H1 (cell line): ENCODE measurements around the gene ATP9B. TPM values are rescaled to one million over a fixed set of nuclear protein-coding genes. Genes with fewer than 3 reads are reported as not detected.

Experiments used
- CTCF ChIA-PET: fragments of 300-600 bp; sonication (Branson Sonifier 250); formaldehyde crosslinking; loops from one replicate; lab custom pipeline; 2021; ENCODE audit not compliant: partially characterized antibody; lab: Charles Lee
- POLR2A ChIA-PET: fragments of 300-600 bp; sonication (Branson Sonifier 250); formaldehyde crosslinking; loops from one replicate; lab custom pipeline; 2021; ENCODE audit warnings: inconsistent platforms; ENCODE audit not compliant: partially characterized antibody; lab: Charles Lee
- DNase-seq, 2 experiments: peaks; one replicate each; pipeline versions ENCODE4 v3.0.0 to v3.0.0-alpha.2; 2010 to 2022; ENCODE audit warnings: low spot score in 2 of 2, low read depth in 1 of 2, mixed read lengths in 1 of 2
- FAIRE-seq: peaks from 2 replicates; lab custom pipeline; 2011; peaks lifted over from hg19 to GRCh38; lab: Jason Lieb, UNC
- H2AFZ ChIP-seq: 2 replicates; pipeline ENCODE4 v1.8.1; 2012; ENCODE audit warnings: low read length, inconsistent platforms
- H2AK5ac ChIP-seq: 2 replicates; pipeline ENCODE4 v1.6.1; 2013; ENCODE audit warnings: low read depth, low read length
- H2BK120ac ChIP-seq: replicated peaks from 2 replicates; pipeline ENCODE3; 2013; ENCODE audit warnings: low read depth, low read length, inconsistent platforms
- H2BK12ac ChIP-seq: 2 replicates; pipeline ENCODE4 v1.6.1; 2013; ENCODE audit warnings: low read depth, low read length
- H2BK15ac ChIP-seq: 2 replicates; pipeline ENCODE4 v1.6.1; 2013; ENCODE audit warnings: low read length
- H2BK20ac ChIP-seq: 2 replicates; pipeline ENCODE4 v1.6.1; 2013; ENCODE audit warnings: low read length
- H2BK5ac ChIP-seq: 2 replicates; pipeline ENCODE4 v1.6.1; 2013; ENCODE audit warnings: low read depth, low read length
- H3K14ac ChIP-seq: 2 replicates; pipeline ENCODE4 v1.6.1; 2013; ENCODE audit warnings: inconsistent platforms; ENCODE audit not compliant: insufficient read length
- H3K18ac ChIP-seq: 2 replicates; pipeline ENCODE4 v1.6.1; 2013; ENCODE audit warnings: low read length; ENCODE audit errors: extremely low read depth
- H3K23ac ChIP-seq: 2 replicates; pipeline ENCODE4 v1.6.1; 2013; ENCODE audit warnings: inconsistent platforms; ENCODE audit not compliant: insufficient read length
- H3K23me2 ChIP-seq: 2 replicates; pipeline ENCODE4 v1.6.1; 2013; ENCODE audit warnings: low read depth, low read length
- H3K27ac ChIP-seq: 2 replicates; pipeline ENCODE4 v1.6.1; 2011; ENCODE audit warnings: low read depth, low read length, inconsistent platforms
- H3K27me3 ChIP-seq, 4 experiments: replicated peaks in 1 of 4; 1 replicate in 1 of 4; 2 replicates in 3 of 4; pipeline versions ENCODE4 v1.6.1 to v1.8.1; 2011 to 2013; ENCODE audit warnings: low read length in 3 of 4, mild to moderate bottlenecking in 3 of 4, inconsistent platforms in 2 of 4, mixed read lengths in 2 of 4, moderate library complexity in 1 of 4; ENCODE audit not compliant: control insufficient read depth in 3 of 4, insufficient read depth in 3 of 4; ENCODE audit errors: extremely low read depth in 1 of 4
- H3K36me3 ChIP-seq, 4 experiments: 2 replicates each; pipeline versions ENCODE4 v1.6.1 to v1.8.1; 2011 to 2013; ENCODE audit warnings: mild to moderate bottlenecking in 4 of 4, low read length in 3 of 4, moderate library complexity in 2 of 4, control low read depth in 1 of 4, inconsistent platforms in 1 of 4; ENCODE audit not compliant: insufficient read depth in 4 of 4, control insufficient read depth in 2 of 4
- H3K4ac ChIP-seq: replicated peaks from 2 replicates; pipeline ENCODE3; 2013; ENCODE audit warnings: low read length, low read depth, mixed read lengths, inconsistent platforms; ENCODE audit not compliant: insufficient read length
- H3K4me1 ChIP-seq, 4 experiments: replicated peaks in 1 of 4; 1 replicate in 1 of 4; 2 replicates in 3 of 4; pipeline versions ENCODE4 v1.6.1 to v1.8.1; 2011 to 2013; ENCODE audit warnings: low read length in 3 of 4, inconsistent platforms in 2 of 4, mixed read lengths in 1 of 4; ENCODE audit not compliant: insufficient read depth in 4 of 4, control insufficient read depth in 3 of 4
- H3K4me2 ChIP-seq, 2 experiments: 2 replicates each; pipeline versions ENCODE4 v1.6.1 to v1.8.1; 2011 to 2013; ENCODE audit warnings: low read depth in 2 of 2, low read length in 2 of 2, control low read depth in 1 of 2, inconsistent platforms in 1 of 2, mild to moderate bottlenecking in 1 of 2; ENCODE audit not compliant: insufficient read depth in 1 of 2
- H3K4me3 ChIP-seq, 4 experiments: fragments of 200-600, 300-600 bp in 1 of 4; sonication (generic), shearing (Covaris generic), sonication (Bioruptor Twin) in 1 of 4; 2 replicates each; pipeline versions ENCODE4 v1.5.1 to v1.8.1; 2011 to 2016; ENCODE audit warnings: low read length in 4 of 4, low read depth in 3 of 4, control low read depth in 2 of 4, inconsistent platforms in 2 of 4, mild to moderate bottlenecking in 2 of 4, mixed read lengths in 1 of 4, moderate library complexity in 1 of 4; ENCODE audit not compliant: insufficient read depth in 2 of 4; ENCODE audit errors: extremely low read depth in 1 of 4
- H3K56ac ChIP-seq: replicated peaks from 2 replicates; pipeline ENCODE3; 2013; ENCODE audit warnings: low read depth, mild to moderate bottlenecking, mixed read lengths, low read length, inconsistent platforms; ENCODE audit not compliant: insufficient read length
- H3K79me1 ChIP-seq: 2 replicates; pipeline ENCODE4 v1.6.1; 2013; ENCODE audit warnings: low read depth, low read length, control low read depth
- H3K79me2 ChIP-seq, 2 experiments: 2 replicates each; pipeline versions ENCODE4 v1.6.1 to v1.8.1; 2012 to 2013; ENCODE audit warnings: low read length in 2 of 2, mild to moderate bottlenecking in 2 of 2, inconsistent platforms in 1 of 2; ENCODE audit not compliant: insufficient read depth in 2 of 2, control insufficient read depth in 1 of 2
- H3K9ac ChIP-seq, 4 experiments: replicated peaks in 1 of 4; 1 replicate in 1 of 4; 2 replicates in 3 of 4; pipeline versions ENCODE4 v1.6.1 to v1.8.1; 2011 to 2013; ENCODE audit warnings: low read depth in 3 of 4, low read length in 3 of 4, control low read depth in 2 of 4, mild to moderate bottlenecking in 2 of 4, moderate library complexity in 2 of 4, inconsistent platforms in 1 of 4; ENCODE audit errors: extremely low read depth in 1 of 4
- H3K9me3 ChIP-seq, 2 experiments: 2 replicates each; pipeline versions ENCODE4 v1.6.1 to v1.8.1; 2012 to 2013; ENCODE audit warnings: mild to moderate bottlenecking in 2 of 2, moderate library complexity in 2 of 2, control low read depth in 1 of 2, inconsistent platforms in 1 of 2, low read depth in 1 of 2, low read length in 1 of 2, mixed read lengths in 1 of 2; ENCODE audit not compliant: insufficient read depth in 2 of 2
- H4K20me1 ChIP-seq, 2 experiments: replicated peaks in 1 of 2; 2 replicates each; pipeline versions ENCODE3 to v1.8.1; 2011 to 2013; ENCODE audit warnings: inconsistent platforms in 2 of 2, low read length in 2 of 2, mild to moderate bottlenecking in 1 of 2; ENCODE audit not compliant: insufficient read depth in 2 of 2, control insufficient read depth in 1 of 2
- H4K5ac ChIP-seq: 2 replicates; pipeline ENCODE4 v1.6.1; 2013; ENCODE audit warnings: low read length, low read depth, mixed read lengths, inconsistent platforms; ENCODE audit not compliant: insufficient read length
- H4K8ac ChIP-seq: 2 replicates; pipeline ENCODE4 v1.8.0; 2013; ENCODE audit warnings: mild to moderate bottlenecking, moderate library complexity, low read length, inconsistent platforms; ENCODE audit not compliant: insufficient read depth; ENCODE audit errors: extremely low read depth
- H4K91ac ChIP-seq: replicated peaks from 2 replicates; pipeline ENCODE3; 2013; ENCODE audit warnings: low read length, mixed read lengths, inconsistent platforms; ENCODE audit not compliant: insufficient read length
- EGR1 ChIP-seq: IDR thresholded peaks from 2 replicates; pipeline ENCODE4 v1.6.1; 2011; ENCODE audit warnings: low read depth, low read length, borderline replicate concordance
- WGBS, 2 experiments: shearing (Covaris generic) in 1 of 2; methylation state at CpG; one replicate each; pipeline versions ENCODE4 v1.1.6 to v1.1.7; 2013 to 2015; ENCODE audit warnings: low lambda C conversion rate in 2 of 2, mixed read lengths in 2 of 2, inconsistent platforms in 1 of 2, low coverage in 1 of 2, missing lambda C conversion rate in 1 of 2; ENCODE audit not compliant: insufficient replicate concordance in 2 of 2, insufficient coverage in 1 of 2, insufficient read length in 1 of 2; ENCODE audit errors: extremely low coverage in 1 of 2, missing lambda C conversion rate in 1 of 2; 5-methylcytosine and 5-hydroxymethylcytosine counted together
- polyA plus RNA-seq, 7 experiments: library from polyadenylated mRNA; depleted of rRNA in 3 of 7; stranded (reverse) in 5 of 7; unstranded in 2 of 7; fragments of >200 nt in 5 of 7; fragments of 200-250 nt in 2 of 7; gene quantifications; 1 replicate in 5 of 7; 2 replicates in 1 of 7; 4 replicates in 1 of 7; pipeline versions ENCODE4 v1.2.1 to v1.2.3, GENCODE V29; 2011 to 2013; ENCODE audit warnings: missing spikeins in 2 of 7, mixed read lengths in 2 of 7
- total RNA-seq: library from RNA; stranded (reverse); fragmentation: NEBNext Ultra II Directional; extraction: Animal tissue kit (Norgen Biotek cat#: 25700); gene quantifications from 2 replicates; pipeline ENCODE4 v1.2.1, GENCODE V29; 2021
- TF ChIP-seq, protein P1 (sequence below): IDR thresholded peaks from 2 replicates; pipeline ENCODE4 v1.6.1; 2011; ENCODE audit warnings: low read length, improper control_type of control experiment
- TF ChIP-seq, protein P2 (sequence below): IDR thresholded peaks from 2 replicates; pipeline ENCODE4 v1.6.1; 2012; ENCODE audit warnings: inconsistent platforms

ATP9B gene
- total and polyA plus RNA-seq, 2 of the 8 experiments (the other 6 are each of a cell fraction or from before 2014, with no cell fraction given): 15.1 to 21.7 TPM

DNA sequence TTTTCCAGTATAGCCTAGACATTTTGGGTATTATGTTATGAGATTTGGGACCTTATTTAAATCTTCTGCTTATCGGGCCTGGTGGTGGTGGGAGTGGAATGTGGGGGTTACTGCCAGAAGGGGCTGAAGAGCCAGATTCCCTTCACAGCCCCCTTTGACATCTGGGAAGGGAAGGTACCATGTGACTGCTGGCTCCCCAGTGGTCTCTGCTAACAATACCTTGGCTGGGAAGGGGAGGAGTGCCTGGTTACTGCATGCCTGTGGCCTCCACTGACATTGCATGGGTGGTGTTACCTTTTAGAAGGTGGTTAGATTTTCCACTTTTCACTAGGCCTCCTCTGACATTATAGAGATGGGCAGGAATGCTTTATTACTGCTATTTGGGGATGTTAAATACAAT is 8.0 kb downstream of the ATP9B start:
- H2BK120ac ChIP-seq: no peak overlapping the region
- no peak overlapping the region for H3K14ac ChIP-seq
- H2AFZ ChIP-seq: no peak overlapping the region
- no peak overlapping the region for H4K5ac ChIP-seq
- peaks cover 6% of the 10 kb centered on the region for H3K79me1 ChIP-seq
- no peak overlapping the region for H3K18ac ChIP-seq
- H2BK20ac ChIP-seq: no peak overlapping the region
- H3K4ac ChIP-seq: no peak overlapping the region
- no peak overlapping the region for H3K9ac ChIP-seq
- ChIA-PET CTCF (no interaction called here), POLR2A (no interaction called here)
- peaks cover 0 to 3% (median 0%) of the 10 kb centered on the region in 4 experiments; a peak in 1 of 7 replicates for H3K4me1 ChIP-seq
- H3K56ac ChIP-seq: no peak overlapping the region
- H3K23me2 ChIP-seq: no peaks in the 10 kb centered on the region
- DNase-seq (no peak), FAIRE-seq (no peak)
- no peak overlapping the region for H4K91ac ChIP-seq
- WGBS, 2 experiments: 69% methylated on average over 1 of the region's 1 CpG; no CpG with 5 or more reads in 1 of the 2 experiments
- H3K4me3 ChIP-seq: no peak overlapping the region
- H2BK15ac ChIP-seq: no peak overlapping the region
- peaks cover 0 to 14% of the 10 kb centered on the region in 2 experiments; a peak in 1 of 4 replicates for H3K9me3 ChIP-seq
- H3K79me2 ChIP-seq: peaks cover 8 to 72% of the 10 kb centered on the region in 2 experiments; a peak in 3 of 4 replicates
- H2AK5ac ChIP-seq: no peak overlapping the region
- no peak overlapping the region for H3K27ac ChIP-seq
- H3K36me3 ChIP-seq: peaks cover 0 to 12% (median 2%) of the 10 kb centered on the region in 4 experiments; a peak in 3 of 8 replicates
- TF ChIP-seq, protein P1, sequence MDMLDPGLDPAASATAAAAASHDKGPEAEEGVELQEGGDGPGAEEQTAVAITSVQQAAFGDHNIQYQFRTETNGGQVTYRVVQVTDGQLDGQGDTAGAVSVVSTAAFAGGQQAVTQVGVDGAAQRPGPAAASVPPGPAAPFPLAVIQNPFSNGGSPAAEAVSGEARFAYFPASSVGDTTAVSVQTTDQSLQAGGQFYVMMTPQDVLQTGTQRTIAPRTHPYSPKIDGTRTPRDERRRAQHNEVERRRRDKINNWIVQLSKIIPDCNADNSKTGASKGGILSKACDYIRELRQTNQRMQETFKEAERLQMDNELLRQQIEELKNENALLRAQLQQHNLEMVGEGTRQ: peak; percentile 44; the same call in 1 of the 2 replicates
- TF ChIP-seq, protein P2, sequence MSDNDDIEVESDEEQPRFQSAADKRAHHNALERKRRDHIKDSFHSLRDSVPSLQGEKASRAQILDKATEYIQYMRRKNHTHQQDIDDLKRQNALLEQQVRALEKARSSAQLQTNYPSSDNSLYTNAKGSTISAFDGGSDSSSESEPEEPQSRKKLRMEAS: 0 out of 2 replicates have a peak, but pooled peaks have one; percentile 31
- no peak for TF ChIP-seq EGR1
- no peak overlapping the region for H3K4me2 ChIP-seq
- H2BK12ac ChIP-seq: no peak overlapping the region
- H3K23ac ChIP-seq: no peak overlapping the region
- H4K8ac ChIP-seq: no peak overlapping the region
- H4K20me1 ChIP-seq: no peaks in the 10 kb centered on the region
- H3K27me3 ChIP-seq: no peaks in the 10 kb centered on the region
- no peak overlapping the region for H2BK5ac ChIP-seq
